H7 (cell line): ENCODE measurements around the gene ARID5B. TPM values are rescaled to one million over a fixed set of nuclear protein-coding genes. Genes with fewer than 3 reads are reported as not detected.

ENCODE experiments used
- DNase-seq: peaks from one replicate; pipeline ENCODE4 v3.0.0; 2012
- H3K27me3 ChIP-seq: 2 replicates; pipeline ENCODE4 v1.6.0; 2011; ENCODE audit warnings: mild to moderate bottlenecking, low read length; ENCODE audit not compliant: control insufficient read depth, insufficient read depth
- H3K36me3 ChIP-seq: replicated peaks from 2 replicates; pipeline ENCODE4 v1.5.1; 2011; ENCODE audit warnings: low read length; ENCODE audit not compliant: control insufficient read depth, insufficient read depth
- H3K4me3 ChIP-seq: 2 replicates; pipeline ENCODE4 v1.5.1; 2011; ENCODE audit warnings: low read depth, mild to moderate bottlenecking, control low read depth, low read length, moderate library complexity; ENCODE audit not compliant: insufficient read depth
- total RNA-seq: library from RNA; depleted of rRNA; stranded (reverse); fragments of >200 nt; shearing (Covaris generic); gene quantifications from 2 replicates; pipeline ENCODE4 v1.2.3, GENCODE V29; 2014

The ARID5B gene
- total RNA-seq, 1 experiment from 2014 or later, result 1.4 TPM

GRCh38 chr10:62004042-62004441 is 102.5 kb downstream of the ARID5B start:
- no peak overlapping the region for H3K4me3 ChIP-seq
- no peak for DNase-seq

GRCh38 chr10:62005281-62005680 is 103.8 kb downstream of the ARID5B start:
- DNase-seq, result no peak
- Histone ChIP-seq H3K36me3 (no peaks in the 10 kb centered on the region), H3K4me3 (no peak overlapping the region), H3K27me3 (no peaks in the 10 kb centered on the region)

More at GRCh38 chr10:62004042-62004441, 102.5 kb downstream of the ARID5B start:
- H3K27me3 ChIP-seq, result no peaks in the 10 kb centered on the region
- no peaks in the 10 kb centered on the region for H3K36me3 ChIP-seq

GRCh38 chr10:62005687-62006086 is 104.2 kb downstream of the ARID5B start:
- Histone ChIP-seq H3K4me3 (no peak overlapping the region), H3K36me3 (no peaks in the 10 kb centered on the region), H3K27me3 (no peaks in the 10 kb centered on the region)
- DNase-seq, result no peak

GRCh38 chr10:62007145-62007544 is 105.6 kb downstream of the ARID5B start:
- Histone ChIP-seq H3K4me3 (no peak overlapping the region), H3K27me3 (no peaks in the 10 kb centered on the region), H3K36me3 (no peaks in the 10 kb centered on the region)
- DNase-seq, result no peak

GRCh38 chr10:62008196-62008595 is 106.7 kb downstream of the ARID5B start:
- Histone ChIP-seq H3K36me3 (no peaks in the 10 kb centered on the region), H3K27me3 (no peaks in the 10 kb centered on the region), H3K4me3 (no peak overlapping the region)
- no peak for DNase-seq

- no peak for DNase-seq
- Histone ChIP-seq H3K4me3 (no peak overlapping the region), H3K27me3 (no peaks in the 10 kb centered on the region), H3K36me3 (no peaks in the 10 kb centered on the region)
These were observed 107.4 kb downstream of the ARID5B start for GRCh38 chr10:62008946-62009345.

- no peak overlapping the region for H3K4me3 ChIP-seq
- no peaks in the 10 kb centered on the region for H3K36me3 ChIP-seq
- DNase-seq, result no peak
- H3K27me3 ChIP-seq, result no peaks in the 10 kb centered on the region
These were observed 108.9 kb downstream of the ARID5B start for GRCh38 chr10:62010366-62010765.

GRCh38 chr10:62011558-62011957 is 110.1 kb downstream of the ARID5B start:
- no peak overlapping the region for H3K4me3 ChIP-seq
- no peaks in the 10 kb centered on the region for H3K27me3 ChIP-seq
- no peak for DNase-seq

GRCh38 chr10:62012318-62012717 is 110.8 kb downstream of the ARID5B start:
- no peak overlapping the region for H3K4me3 ChIP-seq
- no peaks in the 10 kb centered on the region for H3K36me3 ChIP-seq
- no peaks in the 10 kb centered on the region for H3K27me3 ChIP-seq
- DNase-seq, result no peak

More at GRCh38 chr10:62011558-62011957, 110.1 kb downstream of the ARID5B start:
- H3K36me3 ChIP-seq, result no peaks in the 10 kb centered on the region

- Histone ChIP-seq H3K4me3 (no peak overlapping the region), H3K27me3 (no peaks in the 10 kb centered on the region), H3K36me3 (no peaks in the 10 kb centered on the region)
- DNase-seq, result no peak
These were observed 113.0 kb downstream of the ARID5B start for GRCh38 chr10:62014510-62014909.

- no peak for DNase-seq
- Histone ChIP-seq H3K27me3 (no peaks in the 10 kb centered on the region), H3K36me3 (no peaks in the 10 kb centered on the region), H3K4me3 (no peak overlapping the region)
These were observed 114.5 kb downstream of the ARID5B start for GRCh38 chr10:62015994-62016393.

GRCh38 chr10:62016623-62017490 is 115.4 kb downstream of the ARID5B start:
- Histone ChIP-seq H3K36me3 (no peaks in the 10 kb centered on the region), H3K27me3 (no peaks in the 10 kb centered on the region), H3K4me3 (no peak overlapping the region)
- DNase-seq, result no peak

GRCh38 chr10:62017491-62017870 is 116.0 kb downstream of the ARID5B start:
- DNase-seq, result no peak
- no peaks in the 10 kb centered on the region for H3K27me3 ChIP-seq

GRCh38 chr10:62018131-62018911 is 116.8 kb downstream of the ARID5B start:
- no peaks in the 10 kb centered on the region for H3K36me3 ChIP-seq
- DNase-seq, result no peak
- H3K4me3 ChIP-seq, result no peak overlapping the region
- no peaks in the 10 kb centered on the region for H3K27me3 ChIP-seq

More at GRCh38 chr10:62017491-62017870, 116.0 kb downstream of the ARID5B start:
- no peak overlapping the region for H3K4me3 ChIP-seq
- H3K36me3 ChIP-seq, result no peaks in the 10 kb centered on the region
